Colon (tissue), 2 donors: ENCODE results near the gene AMIGO1.

Experiments
- FAIRE-seq: peaks from 2 replicates; lab custom pipeline; 2012; peaks lifted over from hg19 to GRCh38; lab: Jason Lieb, UNC
- donor health status: control.
- donor health status: control.

The AMIGO1 gene, protein sequence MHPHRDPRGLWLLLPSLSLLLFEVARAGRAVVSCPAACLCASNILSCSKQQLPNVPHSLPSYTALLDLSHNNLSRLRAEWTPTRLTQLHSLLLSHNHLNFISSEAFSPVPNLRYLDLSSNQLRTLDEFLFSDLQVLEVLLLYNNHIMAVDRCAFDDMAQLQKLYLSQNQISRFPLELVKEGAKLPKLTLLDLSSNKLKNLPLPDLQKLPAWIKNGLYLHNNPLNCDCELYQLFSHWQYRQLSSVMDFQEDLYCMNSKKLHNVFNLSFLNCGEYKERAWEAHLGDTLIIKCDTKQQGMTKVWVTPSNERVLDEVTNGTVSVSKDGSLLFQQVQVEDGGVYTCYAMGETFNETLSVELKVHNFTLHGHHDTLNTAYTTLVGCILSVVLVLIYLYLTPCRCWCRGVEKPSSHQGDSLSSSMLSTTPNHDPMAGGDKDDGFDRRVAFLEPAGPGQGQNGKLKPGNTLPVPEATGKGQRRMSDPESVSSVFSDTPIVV

GRCh38 chr1:109509176-109510134, at the start of gene AMIGO1:
TSS of gene AMIGO1 (minus strand) at chr1:109509727. CDS start at chr1:109508912, 815 bp downstream.
- FAIRE-seq = no peak

- FAIRE-seq = no peak
These were observed 48.0 kb upstream of the AMIGO1 start for GRCh38 chr1:109557520-109557919.

DNA sequence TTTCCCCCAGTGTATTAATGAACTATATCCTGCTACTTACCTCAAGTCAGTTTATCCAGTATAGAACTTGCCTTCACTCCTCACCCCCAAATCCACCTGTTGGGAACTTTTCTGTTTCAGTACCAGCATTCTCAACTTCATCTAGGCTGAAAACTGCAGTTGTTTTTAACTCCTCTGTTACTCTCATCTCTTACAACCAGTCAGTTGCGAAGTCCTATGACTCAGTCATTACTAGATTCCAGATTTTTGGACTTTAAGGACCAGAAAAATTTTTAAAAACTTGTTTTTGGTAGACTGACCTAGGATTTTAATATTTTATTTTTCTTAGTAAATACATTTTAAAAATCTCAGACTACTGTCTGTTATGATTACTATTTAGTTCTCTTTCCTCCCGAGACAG, 47.0 kb upstream of the AMIGO1 start:
- no peak for FAIRE-seq

GRCh38 chr1:109548321-109549267, 39.1 kb upstream of the AMIGO1 start, which contains the start of gene GNAI3:
TSS of gene GNAI3 (plus strand) at chr1:109548615. CDS start at chr1:109548721, 106 bp downstream.
- no peak for FAIRE-seq

DNA sequence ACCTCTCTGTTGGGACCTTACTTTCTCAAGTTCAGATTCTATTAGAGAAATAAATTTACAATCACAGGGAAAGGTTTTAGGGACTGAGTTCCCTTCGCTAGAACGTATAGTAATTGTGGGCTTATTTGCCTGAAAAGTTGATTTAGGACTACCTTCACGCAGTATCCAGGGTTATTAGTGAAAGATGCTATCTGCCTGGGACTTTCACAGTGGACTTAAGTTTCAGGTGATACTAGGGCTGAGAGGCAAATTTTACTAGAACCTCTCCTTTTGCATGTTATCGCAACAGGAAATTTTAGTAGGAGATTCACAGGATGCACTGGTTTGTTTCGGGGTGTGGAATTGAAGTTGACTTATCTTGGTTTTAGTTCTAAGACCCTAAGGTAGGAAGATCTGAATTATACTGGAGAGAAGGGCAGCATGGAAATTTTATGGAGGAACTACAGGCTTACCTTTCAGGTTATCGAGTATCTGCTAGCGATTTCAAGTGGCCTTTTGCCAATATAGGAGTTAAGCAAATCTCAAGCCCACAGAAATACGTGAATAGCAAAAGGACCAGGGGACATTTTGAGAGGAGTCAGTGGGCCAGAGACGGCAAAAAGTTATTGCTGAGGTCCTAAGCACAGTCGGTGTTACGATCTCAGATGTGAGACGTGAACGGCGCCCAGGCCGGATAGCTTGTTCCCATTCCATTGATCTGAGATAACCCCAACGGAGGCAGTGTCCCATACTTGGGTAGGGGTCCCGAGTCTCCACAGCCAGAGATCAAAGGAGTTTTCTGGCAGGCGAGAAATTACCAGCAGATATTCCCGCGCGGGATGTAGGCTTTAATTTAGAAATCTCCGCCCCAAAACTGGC, 38.2 kb upstream of the AMIGO1 start:
- no peak for FAIRE-seq

GRCh38 chr1:109546311-109547109, 37.0 kb upstream of the AMIGO1 start:
- peak; percentile 51 for FAIRE-seq

GRCh38 chr1:109543988-109544735, 34.6 kb upstream of the AMIGO1 start:
- no peak for FAIRE-seq

GRCh38 chr1:109543283-109543987, 33.9 kb upstream of the AMIGO1 start:
- no peak for FAIRE-seq

GRCh38 chr1:109542657-109543056, 33.1 kb upstream of the AMIGO1 start:
- FAIRE-seq = no peak

- FAIRE-seq = no peak
These were observed 31.6 kb upstream of the AMIGO1 start for GRCh38 chr1:109541102-109541501.

DNA sequence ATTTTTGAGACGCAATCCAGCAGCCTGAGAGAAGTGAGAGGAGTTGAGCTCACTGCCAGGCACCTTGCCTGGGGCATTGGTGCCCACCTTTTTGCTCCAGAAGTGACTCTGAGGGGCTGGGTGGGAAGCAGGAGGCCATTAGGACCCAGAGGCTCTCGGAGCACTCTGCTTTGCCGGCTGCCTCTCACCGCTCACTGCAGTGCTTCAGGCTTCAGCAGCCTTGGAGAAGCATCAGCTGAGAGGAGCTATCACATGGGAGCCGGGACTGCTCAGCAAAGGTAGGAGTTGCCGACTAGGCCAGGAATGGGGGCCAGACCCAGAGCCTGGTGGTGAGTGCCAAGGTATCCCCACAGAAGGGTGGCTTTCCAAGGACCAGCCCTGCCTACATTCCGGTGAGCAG, 30.1 kb upstream of the AMIGO1 start, which contains the start of gene GPR61:
GPR61 (plus strand) TSS at position 197 of the 400 bp plus-strand sequence. CDS start 3,151 bp downstream, outside the sequence.
- no peak for FAIRE-seq

- FAIRE-seq = no peak
These were observed 29.5 kb upstream of the AMIGO1 start for GRCh38 chr1:109538827-109539555.

- FAIRE-seq = no peak
These were observed 28.1 kb upstream of the AMIGO1 start for GRCh38 chr1:109537450-109538178.

DNA sequence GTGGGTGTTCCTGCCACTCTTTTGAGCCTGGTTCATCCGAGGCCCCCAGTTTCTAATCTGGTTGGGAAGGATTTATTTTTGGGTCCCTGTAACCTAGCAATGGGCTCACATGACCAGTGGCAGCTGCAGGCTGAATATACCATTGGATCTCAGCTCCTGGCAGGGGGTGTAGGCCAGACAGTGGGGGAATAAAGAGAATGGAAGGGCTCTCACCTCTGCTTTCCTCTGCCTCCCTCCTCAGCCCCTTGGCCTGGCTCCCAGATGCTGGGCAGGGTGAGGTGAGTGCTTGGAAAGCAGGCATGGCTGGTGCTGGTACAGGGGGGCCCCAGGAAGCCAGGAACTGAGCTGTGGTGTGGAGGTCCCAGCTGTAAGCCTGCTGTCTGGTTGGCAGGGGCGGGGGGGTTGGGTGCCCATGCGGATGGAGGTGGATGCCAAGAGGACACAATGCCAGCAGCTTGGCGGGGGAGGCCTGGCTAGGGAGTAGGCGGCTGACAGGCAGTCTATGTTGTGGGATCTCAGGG, 26.5 kb upstream of the AMIGO1 start:
- no peak for FAIRE-seq

DNA sequence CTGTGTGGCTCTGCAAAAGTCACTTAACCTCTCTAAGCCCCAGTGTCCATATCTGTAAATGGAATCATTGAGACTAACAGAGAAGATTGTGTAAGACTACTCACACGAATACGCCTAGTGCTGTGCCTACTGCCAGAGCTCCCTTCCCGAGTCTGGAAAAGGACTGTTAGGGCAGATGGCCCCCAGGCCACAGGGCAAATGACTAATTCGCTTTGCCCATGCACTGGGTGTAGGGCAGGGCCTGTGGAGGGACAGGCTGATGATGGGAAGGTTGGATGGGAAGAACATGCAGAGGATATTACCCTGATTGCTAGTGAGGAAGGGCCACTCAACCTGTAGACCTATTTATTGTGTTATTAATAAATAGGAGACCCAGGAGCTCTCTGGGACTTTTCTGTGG, 26.0 kb upstream of the AMIGO1 start:
- FAIRE-seq = no peak

DNA sequence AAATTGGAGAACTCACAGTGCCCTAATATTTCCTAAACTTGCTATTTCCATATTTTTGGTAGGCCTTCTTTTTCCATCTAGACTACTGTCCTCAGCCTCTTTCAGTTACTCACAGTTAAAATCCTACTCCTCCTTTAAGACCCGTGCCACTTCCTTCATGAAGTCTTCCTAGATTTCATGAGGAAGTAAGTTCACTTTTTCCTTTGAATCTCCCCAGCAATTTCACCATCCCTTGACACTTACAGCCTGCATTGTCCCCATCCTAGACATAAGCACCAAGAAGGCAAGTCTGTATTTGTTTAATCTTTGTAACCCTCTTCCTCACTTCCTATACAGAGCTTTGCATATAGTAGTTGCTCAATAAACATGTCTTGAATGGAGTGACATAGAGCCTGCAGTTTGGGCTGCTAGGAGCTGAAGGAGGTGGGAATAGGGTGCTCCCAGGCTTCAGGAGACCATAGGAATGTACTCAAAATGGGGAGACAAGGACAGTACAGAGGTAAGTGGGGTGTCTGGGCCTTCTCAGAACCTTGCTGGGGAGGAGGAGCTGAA, 24.9 kb upstream of the AMIGO1 start:
- no peak for FAIRE-seq
